HCT116 (cell line): ENCODE results near the gene SLC35F6. TPM values are rescaled to one million over a fixed set of nuclear protein-coding genes. Genes with fewer than 3 reads are reported as not detected.

Source experiments
- ATAC-seq: fragments of 200-7000 bp; cut with Tn5 transposase; 2 replicates; pipeline ENCODE4 v1.9.1; 2020; ENCODE audit warnings: mild to moderate bottlenecking, moderate library complexity
- BruUV-seq: library from RNA; stranded (reverse); fragments of 400-500 nt; replicated peaks from 2 replicates; lab custom pipeline; 2021; lab: Mats Ljungman, UMichigan
- CTCF ChIA-PET: fragments of 300-600 bp; sonication (Branson Sonifier 250); formaldehyde crosslinking; loops from one replicate; lab custom pipeline; 2021; ENCODE audit warnings: antibody characterized with exemption; lab: Charles Lee
- POLR2A ChIA-PET: fragments of 300-600, 350-600 bp; sonication (Branson Sonifier 250); formaldehyde crosslinking; loops from one replicate; lab custom pipeline; 2021; ENCODE audit warnings: antibody characterized with exemption; lab: Charles Lee
- RAD21 ChIA-PET, 2 experiments: fragments of 300-600 bp; sonication (Branson Sonifier 250); formaldehyde crosslinking; loops; one replicate each; lab custom pipeline; 2023; ENCODE audit warnings: low total read pairs in 2 of 2; ENCODE audit not compliant: uncharacterized antibody in 2 of 2, unreplicated experiment in 2 of 2, low non-redundant PET in 1 of 2; lab: Charles Lee
- DNase-seq: peaks from one replicate; pipeline ENCODE4 v3.0.0-alpha.2; 2010; ENCODE audit warnings: low read depth, low spot score
- H2AFZ ChIP-seq: fragments of 200-600 bp; shearing (Covaris generic), sonication (generic); 2 replicates; pipeline ENCODE4 v1.6.1; 2017; ENCODE audit warnings: low read depth, mixed run types, mixed read lengths, antibody characterized with exemption, low read length; ENCODE audit not compliant: poor library complexity, severe bottlenecking
- H3K27ac ChIP-seq: 2 replicates; pipeline ENCODE4 v1.5.1; 2012; ENCODE audit warnings: low read depth, low read length
- H3K27me3 ChIP-seq: fragments of 200-600 bp; sonication (generic); 2 replicates; pipeline ENCODE4 v1.6.1; 2016; ENCODE audit warnings: mixed run types, low read length, mixed read lengths; ENCODE audit not compliant: insufficient read depth
- H3K36me3 ChIP-seq, 2 experiments: fragments of 200-500 bp in 1 of 2; fragments of 200-600 bp in 1 of 2; sonication (Bioruptor generic) in 1 of 2; sonication (generic) in 1 of 2; 2 replicates each; pipeline versions ENCODE4 v1.5.1 to v1.6.1; 2014 to 2016; ENCODE audit warnings: low read length in 2 of 2, inconsistent platforms in 1 of 2, mixed read lengths in 1 of 2, mixed run types in 1 of 2; ENCODE audit not compliant: insufficient read depth in 2 of 2, control insufficient read depth in 1 of 2
- H3K4me1 ChIP-seq, 2 experiments: fragments of 200-600 bp in 1 of 2; sonication (generic) in 1 of 2; 2 replicates each; pipeline versions ENCODE4 v1.5.1 to v1.6.1; 2012 to 2017; ENCODE audit warnings: low read length in 2 of 2, inconsistent platforms in 1 of 2, mild to moderate bottlenecking in 1 of 2, mixed read lengths in 1 of 2, mixed run types in 1 of 2, moderate library complexity in 1 of 2; ENCODE audit not compliant: insufficient read depth in 2 of 2, control insufficient read depth in 1 of 2
- H3K4me2 ChIP-seq: fragments of 200-600 bp; sonication (generic); 2 replicates; pipeline ENCODE4 v1.6.1; 2017; ENCODE audit warnings: mixed run types, low read length, mixed read lengths
- H3K4me3 ChIP-seq, 2 experiments: fragments of 200-600 bp in 1 of 2; sonication (generic) in 1 of 2; replicated peaks in 1 of 2; 2 replicates each; pipeline ENCODE4 v1.5.1; 2011 to 2016; ENCODE audit warnings: low read length in 2 of 2, control low read depth in 1 of 2, low read depth in 1 of 2, mild to moderate bottlenecking in 1 of 2, mixed read lengths in 1 of 2, mixed run types in 1 of 2
- H3K79me2 ChIP-seq: fragments of 200-600 bp; sonication (generic); 2 replicates; pipeline ENCODE4 v1.6.1; 2017; ENCODE audit warnings: mild to moderate bottlenecking, mixed run types, low read length, moderate library complexity, mixed read lengths; ENCODE audit not compliant: insufficient read depth
- H3K9ac ChIP-seq: fragments of 200-600 bp; sonication (generic); 2 replicates; pipeline ENCODE4 v1.6.1; 2016; ENCODE audit warnings: low read length, mixed read lengths
- H3K9me2 ChIP-seq: fragments of 200-600 bp; sonication (generic), shearing (Covaris generic); 2 replicates; pipeline ENCODE4 v1.6.1; 2017; ENCODE audit warnings: mixed run types, mild to moderate bottlenecking, moderate library complexity; ENCODE audit not compliant: insufficient read depth
- H3K9me3 ChIP-seq, 2 experiments: fragments of 200-500 bp in 1 of 2; fragments of 200-600 bp in 1 of 2; sonication (Bioruptor generic) in 1 of 2; sonication (generic) in 1 of 2; 2 replicates each; pipeline ENCODE4 v1.6.1; 2014 to 2017; ENCODE audit warnings: low read length in 2 of 2, mixed read lengths in 2 of 2, inconsistent platforms in 1 of 2, low read depth in 1 of 2, mild to moderate bottlenecking in 1 of 2, mixed run types in 1 of 2, moderate library complexity in 1 of 2; ENCODE audit not compliant: control insufficient read depth in 1 of 2, insufficient read depth in 1 of 2
- H4K20me1 ChIP-seq: fragments of 200-600 bp; sonication (generic), shearing (Covaris generic); 2 replicates; pipeline ENCODE4 v1.6.1; 2017; ENCODE audit warnings: mixed run types, mild to moderate bottlenecking, moderate library complexity; ENCODE audit not compliant: insufficient read depth
- EGR1 ChIP-seq: IDR thresholded peaks from 2 replicates; pipeline ENCODE4 v1.6.1; 2012; ENCODE audit warnings: low read depth
- ELF1 ChIP-seq: IDR thresholded peaks from 2 replicates; pipeline ENCODE4 v1.6.1; 2012; ENCODE audit warnings: low read depth, borderline replicate concordance
- EZH2 ChIP-seq: fragments of 200-600 bp; sonication (generic); IDR thresholded peaks from 2 replicates; pipeline ENCODE4 v1.6.1; 2017; ENCODE audit warnings: antibody characterized with exemption, mixed run types
- EZH2phosphoT487 ChIP-seq: fragments of 200-600 bp; IDR thresholded peaks from 2 replicates; pipeline ENCODE4 v1.6.1; 2018; ENCODE audit warnings: antibody characterized with exemption, borderline replicate concordance
- JUND ChIP-seq: IDR thresholded peaks from 2 replicates; pipeline ENCODE4 v1.6.1; 2012
- MAX ChIP-seq: IDR thresholded peaks from 2 replicates; pipeline ENCODE4 v1.6.1; 2012
- POLR2AphosphoS5 ChIP-seq: IDR thresholded peaks from 2 replicates; pipeline ENCODE4 v1.6.1; 2011; ENCODE audit warnings: mild to moderate bottlenecking, low read depth, low read length, moderate library complexity
- RAD21 ChIP-seq: IDR thresholded peaks from 2 replicates; pipeline ENCODE4 v1.6.1; 2012; ENCODE audit warnings: low read depth, mild to moderate bottlenecking
- TCF7L2 ChIP-seq: IDR thresholded peaks from 2 replicates; pipeline ENCODE4 v1.7.0; 2011; ENCODE audit warnings: borderline replicate concordance, inconsistent platforms; ENCODE audit not compliant: insufficient read depth, insufficient read length; ENCODE audit errors: extremely low read depth
- YY1 ChIP-seq: IDR thresholded peaks from 2 replicates; pipeline ENCODE4 v1.6.1; 2011; ENCODE audit warnings: low read length, low read depth, moderate library complexity, mild to moderate bottlenecking; ENCODE audit not compliant: insufficient replicate concordance; ENCODE audit errors: extremely low read depth
- ZFX ChIP-seq: fragments of 450-650 bp; IDR thresholded peaks from 2 replicates; pipeline ENCODE4 v1.6.1; 2017
- intact Hi-C: fragments of 100-400 bp; cut with micrococcal nuclease; formaldehyde crosslinking; loops from 2 replicates; pipeline ENCODE4 v1.10.0; 2022
- total RNA-seq: library from RNA; stranded (reverse); gene quantifications from one replicate; pipeline ENCODE4 v1.2.1, GENCODE V29; 2021; ENCODE audit not compliant: unreplicated experiment

SLC35F6 gene
- total RNA-seq, 1 experiment from 2014 or later, result 34.5 TPM

DNA sequence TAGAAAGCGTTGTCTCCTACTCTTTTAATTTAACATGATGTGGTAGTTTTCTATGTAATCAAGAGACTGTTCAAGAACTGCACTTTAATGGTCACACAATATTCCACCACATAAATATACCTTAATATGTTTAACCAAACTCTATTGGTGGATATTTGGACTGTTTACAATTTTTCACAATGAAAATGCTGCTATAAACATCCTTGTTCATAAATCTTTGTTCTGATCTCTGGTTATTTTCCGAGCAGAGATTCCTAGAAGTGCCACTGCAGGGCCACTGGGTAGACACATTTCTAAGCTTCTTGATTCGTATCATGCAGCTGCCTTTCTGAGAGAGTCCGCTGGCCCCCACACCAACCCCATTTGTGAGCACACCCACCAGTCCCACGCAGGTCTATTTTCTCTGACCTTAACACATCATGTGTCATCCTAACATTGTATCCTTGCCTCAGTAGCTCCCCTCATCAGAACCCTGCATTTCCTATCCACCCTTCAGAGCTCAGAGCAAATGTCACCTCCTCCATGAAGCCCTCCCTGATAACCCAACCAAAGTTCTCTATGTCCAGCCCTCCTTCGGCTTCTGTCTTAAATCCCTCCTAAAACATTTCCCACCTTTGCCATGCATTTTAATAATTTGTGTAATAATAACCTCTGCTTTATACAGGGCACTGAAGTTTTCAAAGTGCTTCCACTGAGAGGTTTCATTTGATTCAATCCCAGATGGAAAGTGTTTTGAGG lies 45.0 kb upstream of the SLC35F6 start:
- Histone ChIP-seq H3K9me3 (no peaks in the 10 kb centered on the region), H3K36me3 (no peaks in the 10 kb centered on the region), H3K4me3 (no peak overlapping the region), H2AFZ (no peak overlapping the region), H3K27ac (no peak overlapping the region), H3K9me2 (no peaks in the 10 kb centered on the region), H3K4me1 (peaks cover 49 to 50% of the 10 kb centered on the region in 2 experiments), H4K20me1 (no peaks in the 10 kb centered on the region), H3K79me2 (no peaks in the 10 kb centered on the region), H3K27me3 (no peaks in the 10 kb centered on the region), H3K4me2 (no peak overlapping the region), H3K9ac (no peak overlapping the region)
- ChIA-PET RAD21 (no interaction called here), POLR2A (no interaction called here), CTCF (no interaction called here)
- no peak for TF ChIP-seq EZH2phosphoT487
- no peak for TF ChIP-seq ELF1
- TF ChIP-seq RAD21, result no peak
- TF ChIP-seq ZFX, result no peak
- ATAC-seq (no peak), DNase-seq (no peak)
- intact Hi-C loops, result no loop called here
- BruUV-seq, result no TSS peak

DNA sequence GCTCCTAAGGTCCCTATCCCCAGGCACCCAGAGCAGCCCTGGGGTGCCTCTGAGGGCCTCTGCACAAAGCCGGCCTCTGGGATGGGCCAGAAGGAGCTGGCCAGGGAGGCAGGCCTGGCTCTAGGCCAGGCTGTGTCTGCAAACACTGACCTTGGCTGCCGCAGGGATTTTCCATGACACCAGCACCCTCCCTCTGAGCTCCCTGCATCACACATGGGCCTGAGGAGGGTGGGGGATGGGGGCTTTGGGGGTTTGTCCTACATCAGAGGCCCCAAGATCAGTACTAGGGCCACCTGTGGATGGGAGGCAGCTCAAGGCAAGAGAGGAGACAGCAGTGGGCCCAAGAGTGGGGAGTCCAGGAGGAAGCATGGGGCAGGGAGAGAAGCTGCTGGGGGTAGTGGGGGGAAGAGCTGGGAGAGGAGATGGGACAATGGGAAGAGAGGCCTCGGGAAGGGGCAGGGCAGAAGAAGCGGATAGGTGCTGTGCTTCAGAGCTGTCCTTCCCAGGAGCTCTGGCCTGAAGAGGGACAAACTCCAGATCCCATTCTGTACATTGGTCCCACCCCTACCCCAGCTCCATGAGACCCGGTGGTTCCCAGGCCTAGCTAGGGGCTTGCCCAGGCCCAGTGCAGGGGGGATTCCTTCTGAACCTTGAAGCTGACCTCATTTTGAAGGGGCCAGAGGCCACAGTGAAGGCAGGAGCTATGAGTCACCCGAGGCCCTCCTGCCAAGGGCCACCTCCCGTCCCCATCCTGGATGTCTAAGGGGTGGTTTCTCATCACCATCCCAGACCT lies 43.6 kb upstream of the SLC35F6 start:
- Histone ChIP-seq H3K4me2 (peak overlapping the region; percentile 58), H3K9me2 (no peaks in the 10 kb centered on the region), H4K20me1 (no peaks in the 10 kb centered on the region), H2AFZ (peak overlapping the region; percentile 27), H3K27me3 (no peaks in the 10 kb centered on the region), H3K9ac (peak overlapping the region; percentile 27), H3K27ac (peak overlapping the region; percentile 54; the same call in 1 of the 2 replicates), H3K36me3 (no peaks in the 10 kb centered on the region), H3K4me3 (no peak overlapping the region), H3K79me2 (no peaks in the 10 kb centered on the region), H3K9me3 (no peaks in the 10 kb centered on the region), H3K4me1 (peaks cover 57 to 64% of the 10 kb centered on the region in 2 experiments)
- TF ChIP-seq EZH2 (no peak), YY1 (no peak), POLR2AphosphoS5 (no peak), MAX (no peak), EGR1 (no peak), TCF7L2 (peak; percentile 66), JUND (no peak)
- ChIA-PET POLR2A (interaction anchor here (0.6 to 1.8 kb wide), 6 partner anchors 9 to 476 kb away, joined by 3 to 9 read pairs (median 3); partner anchors contain the start of genes HADHA and HADHB), RAD21 (no interaction called here), CTCF (interaction anchor here (1.1 to 1.5 kb wide), 2 partner anchors 24 to 50 kb away, joined by 3 read pairs; no protein-coding TSS in a partner anchor)
- intact Hi-C loops, result no loop called here
- peak; percentile 20 for ATAC-seq
- peak; percentile 29 for DNase-seq
- no TSS peak for BruUV-seq
